ENCODE measurements around the gene SPATA2L.
"Not testable (repeated sequence)": the region's sequence is repeated elsewhere in the genome, so short reads cannot be mapped to it uniquely, and the experiment has no call there.

Gene SPATA2L

GRCh38 chr16:89690392-89690901 lies 11.1 kb downstream of the SPATA2L start:
- no peak for TF ChIP-seq PKNOX1 (IDR thresholded peaks at IDR 0.05)
- ChIA-PET CTCF (no interaction called here), POLR2A (no interaction called here)
- DNase-seq (ENCODE audit: extremely low spot score): no peak

GRCh38 chr16:89689621-89690020 lies 11.9 kb downstream of the SPATA2L start:
- CTCF ChIA-PET; DNase-seq (ENCODE audit: extremely low spot score); POLR2A ChIA-PET: not testable (repeated sequence)

- POLR2A ChIA-PET: no interaction called here
- CTCF ChIA-PET: no interaction called here
- no peak for TF ChIP-seq FOXA1 (IDR thresholded peaks at IDR 0.05)
- TF ChIP-seq ZNF384 (IDR thresholded peaks at IDR 0.05): no peak
- no peak for DNase-seq (ENCODE audit: extremely low spot score)
Measured at GRCh38 chr16:89689142-89689541, 12.4 kb downstream of the SPATA2L start.

GRCh38 chr16:89688395-89688794 lies 13.1 kb downstream of the SPATA2L start:
- DNase-seq (ENCODE audit: extremely low spot score): no peak
- POLR2A ChIA-PET: interaction anchor here (2.5 kb wide), 1 partner anchor 12 kb away, joined by 16 read pairs; no protein-coding TSS in a partner anchor
- CTCF ChIA-PET: no interaction called here
- no peak for TF ChIP-seq SUZ12 (IDR thresholded peaks at IDR 0.05)
- TF ChIP-seq FOXM1 (IDR thresholded peaks at IDR 0.05; ENCODE audit: borderline replicate concordance): no peak
- no peak for TF ChIP-seq HDGF (IDR thresholded peaks at IDR 0.05; ENCODE audit: borderline replicate concordance)
- TF ChIP-seq ZNF384 (IDR thresholded peaks at IDR 0.05): no peak
- TF ChIP-seq L3MBTL2 (conservative IDR thresholded peaks at IDR 0.05): no peak
- TF ChIP-seq ELF4 (IDR thresholded peaks at IDR 0.05): no peak
- TF ChIP-seq NFRKB (IDR thresholded peaks at IDR 0.05): no peak
- TF ChIP-seq ARNT (IDR thresholded peaks at IDR 0.05): no peak
- TF ChIP-seq SP1 (IDR thresholded peaks at IDR 0.05): no peak
- no peak for TF ChIP-seq FOXK2 (IDR thresholded peaks at IDR 0.05)
- no peak for TF ChIP-seq FOXA1 (IDR thresholded peaks at IDR 0.05)
- no peak for TF ChIP-seq PKNOX1 (IDR thresholded peaks at IDR 0.05)

GRCh38 chr16:89687092-89687940 lies 14.2 kb downstream of the SPATA2L start:
- POLR2A ChIA-PET: interaction anchor here (1.0 to 2.5 kb wide), 7 partner anchors 8 to 30 kb away, joined by 3 to 16 read pairs (median 6); no protein-coding TSS in a partner anchor
- no peak for DNase-seq (ENCODE audit: extremely low spot score)
- no peak for TF ChIP-seq FOXA1 (IDR thresholded peaks at IDR 0.05)
- TF ChIP-seq NFRKB (IDR thresholded peaks at IDR 0.05): no peak
- no peak for TF ChIP-seq ZNF384 (IDR thresholded peaks at IDR 0.05)
- TF ChIP-seq SP1 (IDR thresholded peaks at IDR 0.05): no peak
- TF ChIP-seq CTBP1 (IDR thresholded peaks at IDR 0.05; ENCODE audit: borderline replicate concordance): no peak
- TF ChIP-seq PKNOX1 (IDR thresholded peaks at IDR 0.05): peak; percentile 56
- TF ChIP-seq FOXK2 (IDR thresholded peaks at IDR 0.05): no peak
- TF ChIP-seq HDGF (IDR thresholded peaks at IDR 0.05; ENCODE audit: borderline replicate concordance): no peak
- TF ChIP-seq BHLHE40 (IDR thresholded peaks at IDR 0.05; ENCODE audit: borderline replicate concordance): no peak
- no peak for TF ChIP-seq ARNT (IDR thresholded peaks at IDR 0.05)
- TF ChIP-seq L3MBTL2 (conservative IDR thresholded peaks at IDR 0.05): peak; percentile 67; the same call in 1 of the 2 replicates
- TF ChIP-seq TARDBP (IDR thresholded peaks at IDR 0.05): no peak
- CTCF ChIA-PET: interaction anchor here (1.1 kb wide), 1 partner anchor 19 kb away, joined by 4 read pairs; no protein-coding TSS in a partner anchor

- CTCF ChIA-PET: interaction anchor here (1.1 kb wide), 1 partner anchor 20 kb away, joined by 4 read pairs; no protein-coding TSS in a partner anchor
Measured at GRCh38 chr16:89686520-89687091, 14.9 kb downstream of the SPATA2L start, which contains the start of gene CDK10. TSS of gene CDK10 (plus strand) at chr16:89686689. CDS start at chr16:89686711, 22 bp downstream.

GRCh38 chr16:89685916-89686315 lies 15.6 kb downstream of the SPATA2L start:
- POLR2A ChIA-PET: interaction anchor here (0.7 to 2.5 kb wide), 9 partner anchors 9 to 29 kb away, joined by 3 to 16 read pairs (median 5); no protein-coding TSS in a partner anchor
- CTCF ChIA-PET: interaction anchor here (1.1 kb wide), 1 partner anchor 20 kb away, joined by 4 read pairs; no protein-coding TSS in a partner anchor
- DNase-seq (ENCODE audit: extremely low spot score): no peak
- TF ChIP-seq NFRKB (IDR thresholded peaks at IDR 0.05): no peak
- no peak for TF ChIP-seq PKNOX1 (IDR thresholded peaks at IDR 0.05)

More at GRCh38 chr16:89686520-89687091, 14.9 kb downstream of the SPATA2L start, which contains the start of gene CDK10:
- peak; percentile 96 for DNase-seq (ENCODE audit: extremely low spot score)
- no peak for TF ChIP-seq TARDBP (IDR thresholded peaks at IDR 0.05)
- TF ChIP-seq L3MBTL2 (conservative IDR thresholded peaks at IDR 0.05): peak; percentile 99
- TF ChIP-seq BHLHE40 (IDR thresholded peaks at IDR 0.05; ENCODE audit: borderline replicate concordance): no peak
- TF ChIP-seq ARNT (IDR thresholded peaks at IDR 0.05): no peak
- no peak for TF ChIP-seq HDGF (IDR thresholded peaks at IDR 0.05; ENCODE audit: borderline replicate concordance)
- POLR2A ChIA-PET: interaction anchor here (0.7 to 2.5 kb wide), 9 partner anchors 9 to 30 kb away, joined by 3 to 16 read pairs (median 5); no protein-coding TSS in a partner anchor
